K562 (cell line): ENCODE results near the gene SERTAD3. TPM values are rescaled to one million over a fixed set of nuclear protein-coding genes. Genes with fewer than 3 reads are reported as not detected.

Experiments used
- ATAC-seq: fragments of 200-7000 bp; cut with Tn5 transposase; 3 replicates; pipeline ENCODE4 v1.9.1; 2020; ENCODE audit warnings: moderate library complexity
- BruUV-seq: library from RNA; stranded (reverse); fragments of 400-500 nt; replicated peaks from 2 replicates; lab custom pipeline; 2021; lab: Mats Ljungman, UMichigan
- CTCF ChIA-PET: fragments of 300-600 bp; formaldehyde crosslinking; extraction: SDS; loops from one replicate; lab custom pipeline; 2021; ENCODE audit warnings: low intra/inter-chr PET ratio; lab: Yijun Ruan, JAX
- POLR2A ChIA-PET: fragments of 300-600, 350-650 bp; sonication (Branson Sonifier 250); formaldehyde crosslinking; extraction: SDS; loops from one replicate; lab custom pipeline; 2021; ENCODE audit warnings: antibody characterized with exemption, inconsistent platforms; lab: Yijun Ruan, JAX
- DNase-seq, 4 experiments: peaks; one replicate each; pipeline versions ENCODE4 v3.0.0 to v3.0.0-alpha.2; 2011 to 2018; ENCODE audit warnings: low spot score in 3 of 4, mixed read lengths in 3 of 4; ENCODE audit errors: extremely low read depth in 1 of 4
- FAIRE-seq: peaks from 2 replicates; lab custom pipeline; 2011; peaks lifted over from hg19 to GRCh38; lab: Jason Lieb, UNC
- H2AFZ ChIP-seq: 2 replicates; pipeline ENCODE4 v1.6.0; 2011; ENCODE audit warnings: low read depth, low read length, control low read depth, inconsistent platforms
- H3K27ac ChIP-seq: fragments of 200-600 bp; 3 replicates; pipeline ENCODE4 v1.8.0; 2011; ENCODE audit warnings: low read depth, mild to moderate bottlenecking, control low read depth, inconsistent platforms, low read length, moderate library complexity, mixed read lengths; ENCODE audit errors: extremely low read depth
- H3K27me3 ChIP-seq, 2 experiments: fragments of 300-600 bp in 1 of 2; 2 replicates in 1 of 2; 3 replicates in 1 of 2; pipeline versions ENCODE4 v1.6.0 to v1.8.0; 2011; ENCODE audit warnings: inconsistent platforms in 2 of 2, low read length in 2 of 2, mild to moderate bottlenecking in 1 of 2, mixed read lengths in 1 of 2, moderate library complexity in 1 of 2; ENCODE audit not compliant: control insufficient read depth in 2 of 2, insufficient read depth in 2 of 2
- H3K36me3 ChIP-seq: fragments of 300-600 bp; 3 replicates; pipeline ENCODE4 v1.8.0; 2011; ENCODE audit warnings: mild to moderate bottlenecking, low read length, inconsistent platforms; ENCODE audit not compliant: control insufficient read depth, insufficient read depth
- H3K4me1 ChIP-seq, 2 experiments: fragments of 200-600 bp in 1 of 2; replicated peaks in 1 of 2; 2 replicates in 1 of 2; 3 replicates in 1 of 2; pipeline versions ENCODE4 v1.5.1 to v1.8.0; 2011; ENCODE audit warnings: inconsistent platforms in 2 of 2, low read length in 2 of 2, mild to moderate bottlenecking in 1 of 2, mixed read lengths in 1 of 2, moderate library complexity in 1 of 2; ENCODE audit not compliant: control insufficient read depth in 2 of 2, insufficient read depth in 2 of 2
- H3K4me2 ChIP-seq: 2 replicates; pipeline ENCODE4 v1.6.1; 2011; ENCODE audit warnings: low read length, control low read depth, inconsistent platforms, mixed read lengths; ENCODE audit not compliant: insufficient read depth
- H3K4me3 ChIP-seq: fragments of 200-600 bp; sonication (generic), shearing (Covaris generic); 2 replicates; pipeline ENCODE4 v1.5.1; 2016; ENCODE audit warnings: control low read depth, inconsistent platforms
- H3K79me2 ChIP-seq: fragments of 200-600 bp; 3 replicates; pipeline ENCODE4 v1.8.0; 2011; ENCODE audit warnings: low read length, inconsistent platforms; ENCODE audit not compliant: control insufficient read depth, insufficient read depth
- H3K9ac ChIP-seq, 2 experiments: 2 replicates each; pipeline versions ENCODE4 v1.6.0 to v1.6.1; 2011; ENCODE audit warnings: low read depth in 2 of 2, low read length in 2 of 2, control low read depth in 1 of 2, inconsistent platforms in 1 of 2, mild to moderate bottlenecking in 1 of 2, mixed read lengths in 1 of 2; ENCODE audit not compliant: insufficient read depth in 1 of 2
- H3K9me1 ChIP-seq: one replicate; pipeline ENCODE4 v1.6.0; 2011; ENCODE audit warnings: inconsistent platforms, mild to moderate bottlenecking, low read length, moderate library complexity; ENCODE audit not compliant: control insufficient read depth, insufficient read depth
- H3K9me3 ChIP-seq: replicated peaks from 2 replicates; pipeline ENCODE4 v1.5.1; 2011; ENCODE audit warnings: low read depth, low read length, inconsistent platforms; ENCODE audit not compliant: control insufficient read depth, insufficient read depth
- H4K20me1 ChIP-seq: replicated peaks from 2 replicates; pipeline ENCODE4 v1.6.1; 2011; ENCODE audit warnings: low read length, inconsistent platforms, mixed read lengths; ENCODE audit not compliant: control insufficient read depth, insufficient read depth
- ARID1B ChIP-seq: fragments of 450-650 bp; IDR thresholded peaks from 2 replicates; pipeline ENCODE4 v1.6.1; 2016; ENCODE audit warnings: antibody characterized with exemption, mild to moderate bottlenecking, inconsistent platforms
- BHLHE40 ChIP-seq: IDR thresholded peaks from 2 replicates; pipeline ENCODE4 v1.6.1; 2011; ENCODE audit warnings: low read length, improper control_type of control experiment
- FOXM1 ChIP-seq, 2 experiments: fragments of 450-650 bp in 1 of 2; sonication (generic) in 1 of 2; formaldehyde crosslinking in 1 of 2; IDR thresholded peaks; 2 replicates each; pipeline versions ENCODE4 v1.6.1 to v1.9.0; 2017 to 2022; ENCODE audit warnings: low read depth in 2 of 2, mild to moderate bottlenecking in 2 of 2, missing genetic modification reagents in 1 of 2, moderate library complexity in 1 of 2
- HBP1 ChIP-seq: fragments of 450-650 bp; formaldehyde crosslinking; IDR thresholded peaks from 2 replicates; pipeline ENCODE4 v1.4.0; 2022; ENCODE audit warnings: missing genetic modification characterization
- MAX ChIP-seq: sonication (generic); formaldehyde crosslinking; IDR thresholded peaks from 2 replicates; pipeline ENCODE4 v1.9.0; 2022; ENCODE audit warnings: mild to moderate bottlenecking, missing genetic modification reagents
- MEF2D ChIP-seq: conservative IDR thresholded peaks from 2 replicates; pipeline ENCODE4 v1.6.1; 2016; ENCODE audit warnings: low read depth, missing genetic modification characterization, missing compliant biosample characterization
- RAD51 ChIP-seq: fragments of 450-650 bp; IDR thresholded peaks from 2 replicates; pipeline ENCODE4 v1.7.1; 2016; ENCODE audit warnings: low read depth, mild to moderate bottlenecking, borderline replicate concordance
- SIN3A ChIP-seq, 2 experiments: fragments of 150-350 bp in 1 of 2; IDR thresholded peaks; 2 replicates each; pipeline ENCODE4 v1.6.1; 2011 to 2016; ENCODE audit warnings: borderline replicate concordance in 2 of 2, low read depth in 2 of 2, low read length in 2 of 2, mild to moderate bottlenecking in 2 of 2, moderate library complexity in 2 of 2; ENCODE audit not compliant: control insufficient read depth in 1 of 2
- ZNF407 ChIP-seq: fragments of 450-650 bp; IDR thresholded peaks from 2 replicates; pipeline ENCODE4 v1.6.1; 2016; ENCODE audit warnings: low read depth
- WGBS: fragments of 100-300 bp; shearing (Covaris generic); methylation state at CpG from one replicate; pipeline ENCODE4 v1.1.6; 2016; ENCODE audit warnings: low coverage, mixed read lengths; ENCODE audit not compliant: insufficient coverage; ENCODE audit errors: missing lambda C conversion rate; 5-methylcytosine and 5-hydroxymethylcytosine counted together
- in situ Hi-C: fragments of 300-500 bp; cut with MboI; formaldehyde crosslinking; loops from 4 replicates; pipeline ENCODE4 v1.15.0; 2018; ENCODE audit warnings: inconsistent platforms, mixed read lengths
- intact Hi-C: fragments of 100-400 bp; cut with micrococcal nuclease; formaldehyde crosslinking; loops from 2 replicates; pipeline ENCODE4 v1.14.2; 2022
- polyA plus RNA-seq, 8 experiments: library from polyadenylated mRNA; depleted of rRNA in 4 of 8; stranded (reverse) in 5 of 8; unstranded in 3 of 8; fragments of >200 nt; fragmentation: Nextera tagmentation in 2 of 8; fragmentation: Illumina TruSeq in 1 of 8; extraction: Ambion mirVana in 2 of 8; extraction: Trizol in 1 of 8; gene quantifications; 2 replicates each; pipeline versions ENCODE4 v1.2.1 to v1.2.3, GENCODE V29; 2011 to 2014; ENCODE audit warnings: inconsistent platforms in 1 of 8, missing spikeins in 1 of 8
- total RNA-seq, 7 experiments: library from RNA; depleted of rRNA in 6 of 7; stranded (reverse); fragments of >200 nt in 6 of 7; fragmentation: Illumina TruSeq in 2 of 7; extraction: Trizol in 2 of 7; gene quantifications; 2 replicates each; pipeline versions ENCODE4 v1.2.1 to v1.2.3, GENCODE V29; 2011 to 2021; ENCODE audit warnings: low replicate concordance in 1 of 7

The SERTAD3 gene
- total and polyA plus RNA-seq, 9 of the 15 experiments (the other 6 are each of a cell fraction or from before 2014, with no cell fraction given), result 5.4 to 28.9 (median 17.5) TPM

GRCh38 chr19:40466219-40466984, 22.3 kb upstream of the SERTAD3 start:
- H3K9me1 ChIP-seq, result peaks cover 4% of the 10 kb centered on the region
- no TSS peak for BruUV-seq
- POLR2A ChIA-PET, result interaction anchor here (0.7 to 4.0 kb wide), 16 partner anchors 9 to 332 kb away, joined by 3 to 43 read pairs (median 4); partner anchors contain the start of genes EGLN2, SERTAD1 and SERTAD3
- no peak for ATAC-seq
- no peaks in the 10 kb centered on the region for H3K27me3 ChIP-seq
- peaks cover 45% of the 10 kb centered on the region for H3K79me2 ChIP-seq
- no peak for DNase-seq
- H3K27ac ChIP-seq, result peak overlapping the region; percentile 78
- CTCF ChIA-PET, result interaction anchor here (0.5 kb wide), 1 partner anchor 154 kb away, joined by 3 read pairs; no protein-coding TSS in a partner anchor
- H3K36me3 ChIP-seq, result peaks cover 13% of the 10 kb centered on the region
- FAIRE-seq, result no peak
- 68% methylated on average over 45 of the region's 48 CpGs for WGBS
- intact Hi-C loops (no loop called here), in situ Hi-C loops (no loop called here)
- no peaks in the 10 kb centered on the region; the same call in 1 of the 2 replicates for H3K9me3 ChIP-seq
- peaks cover 7% of the 10 kb centered on the region for H4K20me1 ChIP-seq
- peak overlapping the region; percentile 52 to 77 for H3K9ac ChIP-seq
- peak overlapping the region; percentile 16; the same call in 1 of the 2 replicates for H3K4me3 ChIP-seq
- H2AFZ ChIP-seq, result peak overlapping the region; percentile 91
- H3K4me2 ChIP-seq, result peak overlapping the region; percentile 93
- H3K4me1 ChIP-seq, result peaks cover 23 to 50% of the 10 kb centered on the region in 2 experiments; a peak in 4 of 5 replicates
- TF ChIP-seq SIN3A (IDR thresholded peaks at IDR 0.05; ENCODE audit: borderline replicate concordance in 2 of 2, control insufficient read depth in 1 of 2, low read depth in 2 of 2, low read length in 2 of 2), result peak in 1 of 2 experiments; percentile 47; a peak in 1 of 4 replicates
- no peak for TF ChIP-seq MEF2D (tag)
- peak; percentile 96 for TF ChIP-seq MAX
- TF ChIP-seq FOXM1 (IDR thresholded peaks at IDR 0.05; ENCODE audit: low read depth), result no peak
- no peak for TF ChIP-seq FOXM1 (CRISPR knock-in tag; IDR thresholded peaks at IDR 0.05; ENCODE audit: low read depth)
- TF ChIP-seq BHLHE40, result peak; percentile 90
- TF ChIP-seq ARID1B, result no peak
- TF ChIP-seq HBP1, result peak; percentile 75; the same call in 1 of the 2 replicates
- TF ChIP-seq ZNF407, result no peak
- peak; percentile 34; the same call in 1 of the 2 replicates for TF ChIP-seq RAD51
